ENCODE data around the gene CSTPP1.

Gene CSTPP1

GRCh38 chr11:47165253-47165840 lies 228.8 kb downstream of the CSTPP1 start:
- no peak for DNase-seq

GRCh38 chr11:47166368-47166767 lies 229.8 kb downstream of the CSTPP1 start:
- DNase-seq, result no peak

GRCh38 chr11:47171061-47171838 lies 234.7 kb downstream of the CSTPP1 start:
- DNase-seq, result no peak

GRCh38 chr11:47171856-47172255 lies 235.3 kb downstream of the CSTPP1 start:
- no peak for DNase-seq

- no peak for DNase-seq
Observed at GRCh38 chr11:47172740-47173336, 236.3 kb downstream of the CSTPP1 start.

GRCh38 chr11:47175746-47176327 lies 239.3 kb downstream of the CSTPP1 start:
- DNase-seq, result no peak

GRCh38 chr11:47176328-47177228 lies 240.0 kb downstream of the CSTPP1 start, which contains the start of gene ARFGAP2:
Gene ARFGAP2 (minus strand): TSS chr11:47176879. CDS start chr11:47176853, 26 bp downstream.
- DNase-seq, result peak; percentile 89

- peak; percentile 71 for DNase-seq
Observed at GRCh38 chr11:47177229-47177845, 240.8 kb downstream of the CSTPP1 start.

- no peak for DNase-seq
Observed at GRCh38 chr11:47177846-47178245, 241.3 kb downstream of the CSTPP1 start.

- no peak for DNase-seq
Observed at GRCh38 chr11:47178316-47178715, 241.8 kb downstream of the CSTPP1 start.

GRCh38 chr11:47178737-47179654 lies 242.4 kb downstream of the CSTPP1 start:
- no peak for DNase-seq

GRCh38 chr11:47179655-47179991 lies 243.1 kb downstream of the CSTPP1 start:
- DNase-seq, result peak; percentile 13

- no peak for DNase-seq
Observed at GRCh38 chr11:47180006-47180787, 243.6 kb downstream of the CSTPP1 start.

GRCh38 chr11:47181271-47181670 lies 244.7 kb downstream of the CSTPP1 start:
- DNase-seq, result no peak

GRCh38 chr11:47182380-47182779 lies 245.8 kb downstream of the CSTPP1 start:
- no peak for DNase-seq

GRCh38 chr11:47183031-47183856 lies 246.7 kb downstream of the CSTPP1 start:
- no peak for DNase-seq

- DNase-seq, result no peak
Observed at GRCh38 chr11:47183969-47184368, 247.4 kb downstream of the CSTPP1 start.

- DNase-seq, result no peak
Observed at GRCh38 chr11:47184711-47185304, 248.2 kb downstream of the CSTPP1 start.
